Retinal pigment epithelial cell (primary cell): ENCODE measurements around the gene MILR1.

Experiments
- DNase-seq: peaks from one replicate; pipeline ENCODE4 v3.0.0-alpha.2; 2010; ENCODE audit warnings: low read depth
- H3K4me3 ChIP-seq: 2 replicates; pipeline ENCODE4 v1.5.1; 2011; ENCODE audit warnings: mild to moderate bottlenecking, low read length, control low read depth, moderate library complexity
- CTCF ChIP-seq: conservative IDR thresholded peaks from 2 replicates; pipeline ENCODE4 v1.5.1; 2011; ENCODE audit warnings: low read depth, low read length, control low read depth, inconsistent platforms

Gene MILR1

DNA sequence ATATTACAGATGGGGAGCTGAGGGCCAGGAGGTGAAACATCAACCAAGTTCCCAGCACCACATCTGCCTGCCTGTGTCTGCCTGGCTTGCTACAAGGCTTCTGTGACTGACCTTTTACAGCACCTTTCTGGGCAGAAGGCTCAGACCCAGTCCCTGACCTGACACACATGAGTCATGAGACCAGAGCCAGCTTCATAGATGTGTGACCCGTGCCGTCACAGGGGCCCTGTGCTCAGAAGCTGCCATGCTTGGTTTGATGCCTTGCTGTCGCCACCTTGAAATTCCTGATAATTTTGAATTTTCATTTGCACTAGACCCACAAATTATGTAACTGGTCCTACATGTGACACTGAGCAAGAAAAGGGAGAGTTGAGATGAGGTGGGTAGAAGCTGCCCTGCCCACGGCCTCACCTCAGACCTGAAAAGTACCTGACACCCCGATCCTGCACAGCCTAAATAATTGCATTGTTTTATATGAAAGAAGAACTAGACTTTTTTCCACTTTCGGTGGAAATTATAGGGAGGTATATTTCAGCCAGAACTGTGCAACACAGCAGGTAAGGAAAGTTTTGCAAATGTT is 44.9 kb upstream of the MILR1 start:
- no peak for TF ChIP-seq CTCF
- H3K4me3 ChIP-seq, result no peak overlapping the region
- no peak for DNase-seq

GRCh38 chr17:64406321-64407200 is 42.4 kb upstream of the MILR1 start:
- H3K4me3 ChIP-seq, result no peak overlapping the region
- no peak for TF ChIP-seq CTCF
- no peak for DNase-seq

GRCh38 chr17:64410750-64411490 is 38.0 kb upstream of the MILR1 start:
- TF ChIP-seq CTCF, result no peak
- no peak for DNase-seq
- H3K4me3 ChIP-seq, result no peak overlapping the region

GRCh38 chr17:64411999-64412771 is 36.7 kb upstream of the MILR1 start:
- DNase-seq, result peak; percentile 69
- peak overlapping the region; percentile 33 for H3K4me3 ChIP-seq

DNA sequence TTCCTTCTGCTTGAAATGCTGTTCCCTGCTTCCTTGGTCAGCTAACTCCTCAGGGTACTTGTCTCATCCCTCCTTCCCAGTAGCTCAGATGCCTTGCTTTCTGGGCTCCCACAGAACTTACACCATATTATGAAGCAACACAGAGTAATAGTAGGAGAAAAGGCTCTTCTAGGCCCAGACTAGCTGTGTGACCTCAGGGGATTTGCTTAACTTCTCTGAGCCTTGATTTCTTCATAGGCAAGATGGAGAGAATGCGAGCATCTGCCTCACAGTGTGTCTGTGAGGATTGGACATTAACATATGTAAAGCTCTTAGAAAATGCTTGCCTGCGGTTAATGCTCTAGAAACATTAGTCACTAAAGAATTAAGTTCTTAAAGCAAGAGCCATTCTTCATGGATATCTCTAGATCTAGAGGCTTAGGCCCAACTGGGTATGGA is 36.0 kb upstream of the MILR1 start:
- DNase-seq, result peak; percentile 35
- no peak overlapping the region for H3K4me3 ChIP-seq

More at GRCh38 chr17:64411999-64412771, 36.7 kb upstream of the MILR1 start:
- no peak for TF ChIP-seq CTCF

More for the DNA sequence above, 36.0 kb upstream of the MILR1 start:
- TF ChIP-seq CTCF, result no peak
